ENCODE results near the gene RDH16.

Gene RDH16

GRCh38 chr12:57000393-57000792 is 43.0 kb upstream of the RDH16 start:
- TF ChIP-seq CTCF (IDR thresholded peaks at IDR 0.05; ENCODE audit: extremely low read depth, missing control alignments): no peak
- DNase-seq (ENCODE audit: low spot score): no peak

- no peak for TF ChIP-seq CTCF (IDR thresholded peaks at IDR 0.05; ENCODE audit: extremely low read depth, missing control alignments)
- no peak for DNase-seq (ENCODE audit: low spot score)
Measured at GRCh38 chr12:56999456-56999855, 42.0 kb upstream of the RDH16 start.

GRCh38 chr12:56998981-56999380 is 41.6 kb upstream of the RDH16 start:
- no peak for TF ChIP-seq CTCF (IDR thresholded peaks at IDR 0.05; ENCODE audit: extremely low read depth, missing control alignments)
- DNase-seq (ENCODE audit: low spot score): peak; percentile 85

- no peak for TF ChIP-seq CTCF (IDR thresholded peaks at IDR 0.05; ENCODE audit: extremely low read depth, missing control alignments)
- DNase-seq (ENCODE audit: low spot score): no peak
Measured at GRCh38 chr12:56998316-56998715, 40.9 kb upstream of the RDH16 start.

GRCh38 chr12:56996793-56997545 is 39.6 kb upstream of the RDH16 start:
- no peak for TF ChIP-seq CTCF (IDR thresholded peaks at IDR 0.05; ENCODE audit: extremely low read depth, missing control alignments)
- DNase-seq (ENCODE audit: low spot score): no peak

- TF ChIP-seq CTCF (IDR thresholded peaks at IDR 0.05; ENCODE audit: extremely low read depth, missing control alignments): no peak
Measured at GRCh38 chr12:56995930-56996496, 38.6 kb upstream of the RDH16 start.

GRCh38 chr12:56995201-56995929 is 38.0 kb upstream of the RDH16 start:
- TF ChIP-seq CTCF (IDR thresholded peaks at IDR 0.05; ENCODE audit: extremely low read depth, missing control alignments): no peak
- no peak for DNase-seq (ENCODE audit: low spot score)

More at GRCh38 chr12:56995930-56996496, 38.6 kb upstream of the RDH16 start:
- no peak for DNase-seq (ENCODE audit: low spot score)

All from GM20000 (cell line).